HFFc6 (cell line): ENCODE data around the gene GLRX5. TPM values are rescaled to one million over a fixed set of nuclear protein-coding genes. Genes with fewer than 3 reads are reported as not detected.

ENCODE experiments used
- DNase-seq: peaks from one replicate; pipeline ENCODE4 v3.0.0-alpha.2; 2018
- H3K27ac Mint-ChIP-seq: 2 replicates; pipeline ENCODE4 v1.8.0; 2020; ENCODE audit warnings: mild to moderate bottlenecking, mixed read lengths
- H3K27me3 Mint-ChIP-seq: 2 replicates; pipeline ENCODE4 v1.8.0; 2021; ENCODE audit warnings: mild to moderate bottlenecking, moderate library complexity, mixed read lengths; ENCODE audit not compliant: insufficient read depth
- H3K36me3 Mint-ChIP-seq: 2 replicates; pipeline ENCODE4 v1.8.0; 2021; ENCODE audit warnings: low read depth, mixed read lengths
- H3K4me1 Mint-ChIP-seq: 2 replicates; pipeline ENCODE4 v1.8.0; 2020; ENCODE audit warnings: low read depth, mixed read lengths
- H3K4me3 Mint-ChIP-seq: 2 replicates; pipeline ENCODE4 v1.8.0; 2020; ENCODE audit warnings: mild to moderate bottlenecking, moderate library complexity, mixed read lengths
- H3K9me3 Mint-ChIP-seq: 2 replicates; pipeline ENCODE4 v1.8.0; 2020; ENCODE audit warnings: mild to moderate bottlenecking, mixed read lengths
- total RNA-seq, 6 experiments: library from RNA; stranded (reverse); fragmentation: NEBNext Ultra II Directional; extraction: Animal tissue kit (Norgen Biotek cat#: 25700); gene quantifications; 2 replicates in 1 of 6; 3 replicates in 5 of 6; pipeline ENCODE4 v1.2.3, GENCODE V29; 2021
- TF ChIP-seq, protein P1 (sequence below): fragments of 200-600 bp; sonication (generic); IDR thresholded peaks from 2 replicates; pipeline ENCODE4 v1.5.0; 2021; ENCODE audit warnings: antibody characterized with exemption, mild to moderate bottlenecking

GLRX5 gene
- total RNA-seq, 6 experiments from 2014 or later: 38.7 to 47.2 (median 43.8) TPM

GRCh38 chr14:95488376-95489213, 46.3 kb upstream of the GLRX5 start:
- TF ChIP-seq, protein P1, sequence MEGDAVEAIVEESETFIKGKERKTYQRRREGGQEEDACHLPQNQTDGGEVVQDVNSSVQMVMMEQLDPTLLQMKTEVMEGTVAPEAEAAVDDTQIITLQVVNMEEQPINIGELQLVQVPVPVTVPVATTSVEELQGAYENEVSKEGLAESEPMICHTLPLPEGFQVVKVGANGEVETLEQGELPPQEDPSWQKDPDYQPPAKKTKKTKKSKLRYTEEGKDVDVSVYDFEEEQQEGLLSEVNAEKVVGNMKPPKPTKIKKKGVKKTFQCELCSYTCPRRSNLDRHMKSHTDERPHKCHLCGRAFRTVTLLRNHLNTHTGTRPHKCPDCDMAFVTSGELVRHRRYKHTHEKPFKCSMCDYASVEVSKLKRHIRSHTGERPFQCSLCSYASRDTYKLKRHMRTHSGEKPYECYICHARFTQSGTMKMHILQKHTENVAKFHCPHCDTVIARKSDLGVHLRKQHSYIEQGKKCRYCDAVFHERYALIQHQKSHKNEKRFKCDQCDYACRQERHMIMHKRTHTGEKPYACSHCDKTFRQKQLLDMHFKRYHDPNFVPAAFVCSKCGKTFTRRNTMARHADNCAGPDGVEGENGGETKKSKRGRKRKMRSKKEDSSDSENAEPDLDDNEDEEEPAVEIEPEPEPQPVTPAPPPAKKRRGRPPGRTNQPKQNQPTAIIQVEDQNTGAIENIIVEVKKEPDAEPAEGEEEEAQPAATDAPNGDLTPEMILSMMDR: no peak
- Mint-ChIP-seq H3K9me3 (peaks cover 5% of the 10 kb centered on the region), H3K4me3 (no peak overlapping the region), H3K27me3 (no peaks in the 10 kb centered on the region; the same call in 1 of the 2 replicates), H3K36me3 (peaks cover 7% of the 10 kb centered on the region; the same call in 1 of the 2 replicates), H3K27ac (peak overlapping the region; percentile 73), H3K4me1 (peaks cover 44% of the 10 kb centered on the region)
- peak; percentile 20 for DNase-seq

GRCh38 chr14:95489214-95490137, 45.4 kb upstream of the GLRX5 start:
- no peak overlapping the region for H3K4me3 Mint-ChIP-seq
- peaks cover 12% of the 10 kb centered on the region; the same call in 1 of the 2 replicates for H3K36me3 Mint-ChIP-seq
- TF ChIP-seq, protein P1: no peak
- peak overlapping the region; percentile 73 for H3K27ac Mint-ChIP-seq
- H3K9me3 Mint-ChIP-seq: peaks cover 5% of the 10 kb centered on the region
- H3K27me3 Mint-ChIP-seq: no peaks in the 10 kb centered on the region; the same call in 1 of the 2 replicates
- H3K4me1 Mint-ChIP-seq: peaks cover 35% of the 10 kb centered on the region
- DNase-seq: no peak

DNA sequence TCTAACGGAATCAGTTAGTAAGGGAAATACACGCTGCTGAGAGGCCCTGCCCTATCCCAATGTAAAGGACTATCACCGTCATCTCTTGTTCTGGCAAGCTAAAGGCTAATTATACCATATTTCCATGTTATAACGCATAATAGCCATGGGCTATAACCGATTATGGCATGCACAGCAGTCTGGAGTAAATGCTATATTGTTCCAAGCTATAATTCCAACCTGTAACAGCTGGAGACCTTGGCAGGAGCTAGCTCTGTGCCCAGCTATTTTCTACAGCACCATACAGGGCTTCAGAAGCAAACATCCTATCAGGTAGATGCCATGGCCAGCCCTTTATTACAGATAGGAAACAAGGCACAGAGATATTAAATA, 44.7 kb upstream of the GLRX5 start:
- Mint-ChIP-seq H3K4me1 (peaks cover 28% of the 10 kb centered on the region), H3K36me3 (peaks cover 12% of the 10 kb centered on the region; the same call in 1 of the 2 replicates), H3K27me3 (no peaks in the 10 kb centered on the region; the same call in 1 of the 2 replicates), H3K4me3 (no peak overlapping the region), H3K27ac (no peak overlapping the region), H3K9me3 (peaks cover 5% of the 10 kb centered on the region)
- TF ChIP-seq, protein P1: no peak
- DNase-seq: no peak

DNA sequence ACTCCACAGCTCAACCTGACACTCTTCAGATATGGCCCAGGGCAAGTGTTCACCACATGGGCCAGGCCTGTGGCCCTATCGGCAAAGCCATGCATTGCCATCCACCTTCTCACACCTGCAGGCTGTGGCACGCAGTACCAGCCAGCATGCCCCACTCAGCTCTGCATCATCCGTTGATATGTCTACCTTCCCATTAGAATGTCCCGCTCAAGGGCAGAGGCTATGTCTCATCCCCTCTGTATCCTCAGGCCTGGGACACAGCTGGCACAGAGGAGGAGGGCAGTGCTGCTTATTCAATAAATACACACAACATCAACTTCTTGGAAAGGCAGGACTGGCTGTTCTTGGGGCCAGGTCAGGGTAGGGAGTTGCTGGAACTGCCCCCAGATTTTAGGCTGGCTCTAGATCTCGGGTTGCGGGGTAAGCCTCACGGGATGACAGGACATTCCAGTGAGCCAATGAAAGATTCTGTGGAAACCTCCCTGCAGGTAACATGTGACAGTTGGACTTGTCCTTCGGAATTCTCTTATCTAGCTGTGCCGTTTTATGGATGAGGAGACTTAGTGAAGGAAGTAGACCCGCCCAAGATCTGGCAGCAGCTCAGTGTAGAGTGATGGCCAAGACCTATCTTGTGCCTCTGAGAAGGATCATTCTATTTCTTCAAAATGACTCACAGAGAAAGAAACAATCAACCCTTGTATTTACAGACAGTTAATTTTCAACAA, 44.0 kb upstream of the GLRX5 start:
- Mint-ChIP-seq H3K36me3 (peaks cover 12% of the 10 kb centered on the region; the same call in 1 of the 2 replicates), H3K4me1 (peaks cover 28% of the 10 kb centered on the region), H3K9me3 (peaks cover 5% of the 10 kb centered on the region), H3K4me3 (no peak overlapping the region), H3K27ac (no peak overlapping the region), H3K27me3 (no peaks in the 10 kb centered on the region)
- TF ChIP-seq, protein P1: no peak
- DNase-seq: no peak
